H1 (cell line): ENCODE measurements around the gene KRTAP10-8. TPM values are rescaled to one million over a fixed set of nuclear protein-coding genes. Genes with fewer than 3 reads are reported as not detected.

Experiments
- CTCF ChIA-PET: fragments of 300-600 bp; sonication (Branson Sonifier 250); formaldehyde crosslinking; loops from one replicate; lab custom pipeline; 2021; ENCODE audit not compliant: partially characterized antibody; lab: Charles Lee
- POLR2A ChIA-PET: fragments of 300-600 bp; sonication (Branson Sonifier 250); formaldehyde crosslinking; loops from one replicate; lab custom pipeline; 2021; ENCODE audit warnings: inconsistent platforms; ENCODE audit not compliant: partially characterized antibody; lab: Charles Lee
- DNase-seq, 2 experiments: peaks; one replicate each; pipeline versions ENCODE4 v3.0.0 to v3.0.0-alpha.2; 2010 to 2022; ENCODE audit warnings: low spot score in 2 of 2, low read depth in 1 of 2, mixed read lengths in 1 of 2
- FAIRE-seq: peaks from 2 replicates; lab custom pipeline; 2011; peaks lifted over from hg19 to GRCh38; lab: Jason Lieb, UNC
- H2AFZ ChIP-seq: 2 replicates; pipeline ENCODE4 v1.8.1; 2012; ENCODE audit warnings: low read length, inconsistent platforms
- H2AK5ac ChIP-seq: 2 replicates; pipeline ENCODE4 v1.6.1; 2013; ENCODE audit warnings: low read depth, low read length
- H2BK120ac ChIP-seq: replicated peaks from 2 replicates; pipeline ENCODE3; 2013; ENCODE audit warnings: low read depth, low read length, inconsistent platforms
- H2BK12ac ChIP-seq: 2 replicates; pipeline ENCODE4 v1.6.1; 2013; ENCODE audit warnings: low read depth, low read length
- H2BK15ac ChIP-seq: 2 replicates; pipeline ENCODE4 v1.6.1; 2013; ENCODE audit warnings: low read length
- H2BK20ac ChIP-seq: 2 replicates; pipeline ENCODE4 v1.6.1; 2013; ENCODE audit warnings: low read length
- H2BK5ac ChIP-seq: 2 replicates; pipeline ENCODE4 v1.6.1; 2013; ENCODE audit warnings: low read depth, low read length
- H3K14ac ChIP-seq: 2 replicates; pipeline ENCODE4 v1.6.1; 2013; ENCODE audit warnings: inconsistent platforms; ENCODE audit not compliant: insufficient read length
- H3K18ac ChIP-seq: 2 replicates; pipeline ENCODE4 v1.6.1; 2013; ENCODE audit warnings: low read length; ENCODE audit errors: extremely low read depth
- H3K23ac ChIP-seq: 2 replicates; pipeline ENCODE4 v1.6.1; 2013; ENCODE audit warnings: inconsistent platforms; ENCODE audit not compliant: insufficient read length
- H3K23me2 ChIP-seq: 2 replicates; pipeline ENCODE4 v1.6.1; 2013; ENCODE audit warnings: low read depth, low read length
- H3K27ac ChIP-seq: 2 replicates; pipeline ENCODE4 v1.6.1; 2011; ENCODE audit warnings: low read depth, low read length, inconsistent platforms
- H3K27me3 ChIP-seq, 4 experiments: replicated peaks in 1 of 4; 1 replicate in 1 of 4; 2 replicates in 3 of 4; pipeline versions ENCODE4 v1.6.1 to v1.8.1; 2011 to 2013; ENCODE audit warnings: low read length in 3 of 4, mild to moderate bottlenecking in 3 of 4, inconsistent platforms in 2 of 4, mixed read lengths in 2 of 4, moderate library complexity in 1 of 4; ENCODE audit not compliant: control insufficient read depth in 3 of 4, insufficient read depth in 3 of 4; ENCODE audit errors: extremely low read depth in 1 of 4
- H3K36me3 ChIP-seq, 4 experiments: 2 replicates each; pipeline versions ENCODE4 v1.6.1 to v1.8.1; 2011 to 2013; ENCODE audit warnings: mild to moderate bottlenecking in 4 of 4, low read length in 3 of 4, moderate library complexity in 2 of 4, control low read depth in 1 of 4, inconsistent platforms in 1 of 4; ENCODE audit not compliant: insufficient read depth in 4 of 4, control insufficient read depth in 2 of 4
- H3K4ac ChIP-seq: replicated peaks from 2 replicates; pipeline ENCODE3; 2013; ENCODE audit warnings: low read length, low read depth, mixed read lengths, inconsistent platforms; ENCODE audit not compliant: insufficient read length
- H3K4me1 ChIP-seq, 4 experiments: replicated peaks in 1 of 4; 1 replicate in 1 of 4; 2 replicates in 3 of 4; pipeline versions ENCODE4 v1.6.1 to v1.8.1; 2011 to 2013; ENCODE audit warnings: low read length in 3 of 4, inconsistent platforms in 2 of 4, mixed read lengths in 1 of 4; ENCODE audit not compliant: insufficient read depth in 4 of 4, control insufficient read depth in 3 of 4
- H3K4me2 ChIP-seq, 2 experiments: 2 replicates each; pipeline versions ENCODE4 v1.6.1 to v1.8.1; 2011 to 2013; ENCODE audit warnings: low read depth in 2 of 2, low read length in 2 of 2, control low read depth in 1 of 2, inconsistent platforms in 1 of 2, mild to moderate bottlenecking in 1 of 2; ENCODE audit not compliant: insufficient read depth in 1 of 2
- H3K4me3 ChIP-seq, 4 experiments: fragments of 200-600, 300-600 bp in 1 of 4; sonication (generic), shearing (Covaris generic), sonication (Bioruptor Twin) in 1 of 4; 2 replicates each; pipeline versions ENCODE4 v1.5.1 to v1.8.1; 2011 to 2016; ENCODE audit warnings: low read length in 4 of 4, low read depth in 3 of 4, control low read depth in 2 of 4, inconsistent platforms in 2 of 4, mild to moderate bottlenecking in 2 of 4, mixed read lengths in 1 of 4, moderate library complexity in 1 of 4; ENCODE audit not compliant: insufficient read depth in 2 of 4; ENCODE audit errors: extremely low read depth in 1 of 4
- H3K56ac ChIP-seq: replicated peaks from 2 replicates; pipeline ENCODE3; 2013; ENCODE audit warnings: low read depth, mild to moderate bottlenecking, mixed read lengths, low read length, inconsistent platforms; ENCODE audit not compliant: insufficient read length
- H3K79me1 ChIP-seq: 2 replicates; pipeline ENCODE4 v1.6.1; 2013; ENCODE audit warnings: low read depth, low read length, control low read depth
- H3K79me2 ChIP-seq, 2 experiments: 2 replicates each; pipeline versions ENCODE4 v1.6.1 to v1.8.1; 2012 to 2013; ENCODE audit warnings: low read length in 2 of 2, mild to moderate bottlenecking in 2 of 2, inconsistent platforms in 1 of 2; ENCODE audit not compliant: insufficient read depth in 2 of 2, control insufficient read depth in 1 of 2
- H3K9ac ChIP-seq, 4 experiments: replicated peaks in 1 of 4; 1 replicate in 1 of 4; 2 replicates in 3 of 4; pipeline versions ENCODE4 v1.6.1 to v1.8.1; 2011 to 2013; ENCODE audit warnings: low read depth in 3 of 4, low read length in 3 of 4, control low read depth in 2 of 4, mild to moderate bottlenecking in 2 of 4, moderate library complexity in 2 of 4, inconsistent platforms in 1 of 4; ENCODE audit errors: extremely low read depth in 1 of 4
- H3K9me3 ChIP-seq, 2 experiments: 2 replicates each; pipeline versions ENCODE4 v1.6.1 to v1.8.1; 2012 to 2013; ENCODE audit warnings: mild to moderate bottlenecking in 2 of 2, moderate library complexity in 2 of 2, control low read depth in 1 of 2, inconsistent platforms in 1 of 2, low read depth in 1 of 2, low read length in 1 of 2, mixed read lengths in 1 of 2; ENCODE audit not compliant: insufficient read depth in 2 of 2
- H4K20me1 ChIP-seq, 2 experiments: replicated peaks in 1 of 2; 2 replicates each; pipeline versions ENCODE3 to v1.8.1; 2011 to 2013; ENCODE audit warnings: inconsistent platforms in 2 of 2, low read length in 2 of 2, mild to moderate bottlenecking in 1 of 2; ENCODE audit not compliant: insufficient read depth in 2 of 2, control insufficient read depth in 1 of 2
- H4K5ac ChIP-seq: 2 replicates; pipeline ENCODE4 v1.6.1; 2013; ENCODE audit warnings: low read length, low read depth, mixed read lengths, inconsistent platforms; ENCODE audit not compliant: insufficient read length
- H4K8ac ChIP-seq: 2 replicates; pipeline ENCODE4 v1.8.0; 2013; ENCODE audit warnings: mild to moderate bottlenecking, moderate library complexity, low read length, inconsistent platforms; ENCODE audit not compliant: insufficient read depth; ENCODE audit errors: extremely low read depth
- H4K91ac ChIP-seq: replicated peaks from 2 replicates; pipeline ENCODE3; 2013; ENCODE audit warnings: low read length, mixed read lengths, inconsistent platforms; ENCODE audit not compliant: insufficient read length
- ATF3 ChIP-seq: IDR thresholded peaks from 2 replicates; pipeline ENCODE4 v1.6.1; 2011; ENCODE audit warnings: low read depth, mild to moderate bottlenecking, low read length; ENCODE audit not compliant: insufficient read depth
- CTBP2 ChIP-seq: IDR thresholded peaks from 2 replicates; pipeline ENCODE4 v1.7.0; 2011; ENCODE audit warnings: borderline replicate concordance, mild to moderate bottlenecking, moderate library complexity, mixed read lengths, low read length; ENCODE audit not compliant: insufficient read depth, insufficient read length
- FOSL1 ChIP-seq: IDR thresholded peaks from 2 replicates; pipeline ENCODE4 v1.6.1; 2011; ENCODE audit warnings: mild to moderate bottlenecking, low read depth, low read length, moderate library complexity; ENCODE audit not compliant: insufficient read depth
- WGBS, 2 experiments: shearing (Covaris generic) in 1 of 2; methylation state at CpG; one replicate each; pipeline versions ENCODE4 v1.1.6 to v1.1.7; 2013 to 2015; ENCODE audit warnings: low lambda C conversion rate in 2 of 2, mixed read lengths in 2 of 2, inconsistent platforms in 1 of 2, low coverage in 1 of 2, missing lambda C conversion rate in 1 of 2; ENCODE audit not compliant: insufficient replicate concordance in 2 of 2, insufficient coverage in 1 of 2, insufficient read length in 1 of 2; ENCODE audit errors: extremely low coverage in 1 of 2, missing lambda C conversion rate in 1 of 2; 5-methylcytosine and 5-hydroxymethylcytosine counted together
- polyA plus RNA-seq, 7 experiments: library from polyadenylated mRNA; depleted of rRNA in 3 of 7; stranded (reverse) in 5 of 7; unstranded in 2 of 7; fragments of >200 nt in 5 of 7; fragments of 200-250 nt in 2 of 7; gene quantifications; 1 replicate in 5 of 7; 2 replicates in 1 of 7; 4 replicates in 1 of 7; pipeline versions ENCODE4 v1.2.1 to v1.2.3, GENCODE V29; 2011 to 2013; ENCODE audit warnings: missing spikeins in 2 of 7, mixed read lengths in 2 of 7
- total RNA-seq: library from RNA; stranded (reverse); fragmentation: NEBNext Ultra II Directional; extraction: Animal tissue kit (Norgen Biotek cat#: 25700); gene quantifications from 2 replicates; pipeline ENCODE4 v1.2.1, GENCODE V29; 2021

The KRTAP10-8 gene
- total and polyA plus RNA-seq, 2 of the 8 experiments (the other 6 are each of a cell fraction or from before 2014, with no cell fraction given), result not detected

- ChIA-PET CTCF (no interaction called here), POLR2A (no interaction called here)
- Histone ChIP-seq H3K27me3 (no peaks in the 10 kb centered on the region), H3K56ac (no peak overlapping the region), H2BK15ac (no peak overlapping the region), H2BK20ac (no peak overlapping the region), H3K79me2 (no peaks in the 10 kb centered on the region), H2BK5ac (no peak overlapping the region), H4K8ac (peak overlapping the region; percentile 15; the same call in 1 of the 2 replicates), H3K4me3 (no peak overlapping the region), H2BK120ac (no peak overlapping the region), H4K5ac (no peak overlapping the region), H3K23me2 (0 out of 2 replicates have a peak, but pooled peaks cover 4% of the 10 kb centered on the region), H3K4ac (no peak overlapping the region), H4K91ac (no peak overlapping the region), H3K4me2 (no peak overlapping the region), H3K36me3 (no peaks in the 10 kb centered on the region; a peak in 1 of 8 replicates), H3K23ac (no peak overlapping the region), H2AFZ (no peak overlapping the region), H3K9me3 (no peaks in the 10 kb centered on the region), H3K18ac (peak overlapping the region; percentile 32; the same call in 1 of the 2 replicates), H3K9ac (no peak overlapping the region), H4K20me1 (no peaks in the 10 kb centered on the region), H2BK12ac (0 out of 2 replicates have a peak overlapping the region, but pooled peaks have one; percentile 29), H3K79me1 (no peaks in the 10 kb centered on the region), H3K14ac (no peak overlapping the region), H3K27ac (no peak overlapping the region), H2AK5ac (no peak overlapping the region), H3K4me1 (peaks cover 2 to 15% (median 6%) of the 10 kb centered on the region in 4 experiments)
- DNase-seq, result peak in 1 of 2 experiments; percentile 38
- 87% methylated on average over 24 of the region's 24 CpGs; no CpG with 5 or more reads in 1 of the 2 experiments for WGBS, 2 experiments
- FAIRE-seq, result no peak
- TF ChIP-seq FOSL1, result no peak
- TF ChIP-seq CTBP2, result no peak
- no peak for TF ChIP-seq ATF3
These were observed 22.1 kb upstream of the KRTAP10-8 start for GRCh38 chr21:44589586-44590305.
